ENCODE data around the gene PCDHB3.
"Not testable (repeated sequence)": the region's sequence is repeated elsewhere in the genome, so short reads cannot be mapped to it uniquely, and the experiment has no call there.

PCDHB3 gene

GRCh38 chr5:141094481-141095262 lies 5.6 kb upstream of the PCDHB3 start, which contains the start of gene PCDHB2:
Gene PCDHB2 (plus strand): TSS chr5:141094615. CDS start chr5:141094791, 176 bp downstream.
- peak in 2 of 3 donors; percentile 17 to 34 for DNase-seq

GRCh38 chr5:141095263-141095641 lies 5.0 kb upstream of the PCDHB3 start:
- POLR2A ChIA-PET = no interaction called here
- WGBS (ENCODE audit: insufficient coverage) = 37% methylated on average over 11 of the region's 12 CpGs
- CTCF ChIA-PET = no interaction called here

More at GRCh38 chr5:141094481-141095262, 5.6 kb upstream of the PCDHB3 start, which contains the start of gene PCDHB2:
- no peak within 1 kb of the TSS for H3K27ac ChIP-seq (ENCODE audit: insufficient read depth in 1 of 2, low read depth in 1 of 2, low read length in 2 of 2, poor library complexity in 1 of 2, severe bottlenecking in 2 of 2)
- ChIA-PET CTCF (no interaction called here), POLR2A (no interaction called here)
- WGBS (ENCODE audit: insufficient coverage) = 18% methylated on average over 27 of the region's 29 CpGs
- no peaks in the 10 kb centered on the region for H3K4me1 ChIP-seq (ENCODE audit: control extremely low read depth in 1 of 4, control insufficient read depth in 4 of 4, insufficient read depth in 4 of 4, low read length in 3 of 4)
- H3K36me3 ChIP-seq (ENCODE audit: control insufficient read depth in 4 of 4, insufficient read depth in 4 of 4, low read length in 3 of 4) = no peaks in the 10 kb centered on the region
- H3K9me3 ChIP-seq (ENCODE audit: control extremely low read depth in 1 of 5, control insufficient read depth in 4 of 5, insufficient read depth in 2 of 5, low read depth in 1 of 5, low read length in 4 of 5) = peaks cover 7 to 21% (median 15%) of the 10 kb centered on the region in 5 experiments
- no peak within 1 kb of the TSS for H3K4me3 ChIP-seq (ENCODE audit: control insufficient read depth in 1 of 7, extremely low read depth in 1 of 7, insufficient read depth in 4 of 7, low read depth in 2 of 7, low read length in 6 of 7)
- H3K27me3 ChIP-seq (replicated peaks in 2 of 5; ENCODE audit: control insufficient read depth in 4 of 5, insufficient read depth in 5 of 5, low read length in 4 of 5) = peaks cover 0 to 21% (median 8%) of the 10 kb centered on the region in 5 experiments

DNA sequence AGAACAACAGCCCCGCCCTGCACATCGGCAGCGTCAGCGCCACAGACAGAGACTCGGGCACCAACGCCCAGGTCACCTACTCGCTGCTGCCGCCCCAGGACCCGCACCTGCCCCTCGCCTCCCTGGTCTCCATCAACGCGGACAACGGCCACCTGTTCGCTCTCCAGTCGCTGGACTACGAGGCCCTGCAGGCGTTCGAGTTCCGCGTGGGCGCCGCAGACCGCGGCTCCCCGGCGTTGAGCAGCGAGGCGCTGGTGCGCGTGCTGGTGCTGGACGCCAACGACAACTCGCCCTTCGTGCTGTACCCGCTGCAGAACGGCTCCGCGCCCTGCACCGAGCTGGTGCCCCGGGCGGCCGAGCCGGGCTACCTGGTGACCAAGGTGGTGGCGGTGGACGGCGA lies 4.1 kb upstream of the PCDHB3 start:
- CTCF ChIA-PET = not testable (repeated sequence)

More at GRCh38 chr5:141095263-141095641, 5.0 kb upstream of the PCDHB3 start:
- peaks cover 0 to 24% (median 9%) of the 10 kb centered on the region in 5 experiments for H3K27me3 ChIP-seq (replicated peaks in 2 of 5; ENCODE audit: control insufficient read depth in 4 of 5, insufficient read depth in 5 of 5, low read length in 4 of 5)
- H3K9me3 ChIP-seq (ENCODE audit: control extremely low read depth in 1 of 5, control insufficient read depth in 4 of 5, insufficient read depth in 2 of 5, low read depth in 1 of 5, low read length in 4 of 5) = peaks cover 7 to 22% (median 17%) of the 10 kb centered on the region in 5 experiments
- H3K4me1 ChIP-seq (ENCODE audit: control extremely low read depth in 1 of 4, control insufficient read depth in 4 of 4, insufficient read depth in 4 of 4, low read length in 3 of 4) = no peaks in the 10 kb centered on the region
- H3K36me3 ChIP-seq (ENCODE audit: control insufficient read depth in 4 of 4, insufficient read depth in 4 of 4, low read length in 3 of 4) = no peaks in the 10 kb centered on the region
- H3K27ac ChIP-seq (ENCODE audit: insufficient read depth in 1 of 2, low read depth in 1 of 2, low read length in 2 of 2, poor library complexity in 1 of 2, severe bottlenecking in 2 of 2) = no peak overlapping the region
- H3K4me3 ChIP-seq (ENCODE audit: control insufficient read depth in 1 of 7, extremely low read depth in 1 of 7, insufficient read depth in 4 of 7, low read depth in 2 of 7, low read length in 6 of 7) = no peak overlapping the region
- DNase-seq = no peak

DNA sequence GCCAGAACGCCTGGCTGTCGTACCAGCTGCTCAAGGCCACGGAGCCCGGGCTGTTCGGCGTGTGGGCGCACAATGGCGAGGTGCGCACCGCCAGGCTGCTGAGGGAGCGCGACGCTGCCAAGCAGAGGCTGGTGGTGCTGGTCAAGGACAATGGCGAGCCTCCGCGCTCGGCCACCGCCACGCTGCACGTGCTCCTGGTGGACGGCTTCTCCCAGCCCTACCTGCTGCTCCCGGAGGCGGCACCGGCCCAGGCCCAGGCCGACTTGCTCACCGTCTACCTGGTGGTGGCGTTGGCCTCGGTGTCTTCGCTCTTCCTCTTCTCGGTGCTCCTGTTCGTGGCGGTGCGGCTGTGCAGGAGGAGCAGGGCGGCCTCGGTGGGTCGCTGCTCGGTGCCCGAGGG lies 3.7 kb upstream of the PCDHB3 start:
- POLR2A ChIA-PET; H3K36me3 ChIP-seq (ENCODE audit: control insufficient read depth in 4 of 4, insufficient read depth in 4 of 4, low read length in 3 of 4); DNase-seq; CTCF ChIA-PET; H3K4me3 ChIP-seq (ENCODE audit: control insufficient read depth in 1 of 7, extremely low read depth in 1 of 7, insufficient read depth in 4 of 7, low read depth in 2 of 7, low read length in 6 of 7); H3K27ac ChIP-seq (ENCODE audit: insufficient read depth in 1 of 2, low read depth in 1 of 2, low read length in 2 of 2, poor library complexity in 1 of 2, severe bottlenecking in 2 of 2); H3K4me1 ChIP-seq (ENCODE audit: control extremely low read depth in 1 of 4, control insufficient read depth in 4 of 4, insufficient read depth in 4 of 4, low read length in 3 of 4): not testable (repeated sequence)
- peaks cover 7 to 34% (median 30%) of the 10 kb centered on the region in 5 experiments for H3K9me3 ChIP-seq (ENCODE audit: control extremely low read depth in 1 of 5, control insufficient read depth in 4 of 5, insufficient read depth in 2 of 5, low read depth in 1 of 5, low read length in 4 of 5)
- WGBS (ENCODE audit: insufficient coverage) = 8% methylated on average over 5 of the region's 38 CpGs
- peaks cover 0 to 37% (median 15%) of the 10 kb centered on the region in 5 experiments for H3K27me3 ChIP-seq (replicated peaks in 2 of 5; ENCODE audit: control insufficient read depth in 4 of 5, insufficient read depth in 5 of 5, low read length in 4 of 5)

More for the DNA sequence above, 4.1 kb upstream of the PCDHB3 start:
- WGBS (ENCODE audit: insufficient coverage) = 48% methylated on average over 6 of the region's 46 CpGs
- H3K9me3 ChIP-seq (ENCODE audit: control extremely low read depth in 1 of 5, control insufficient read depth in 4 of 5, insufficient read depth in 2 of 5, low read depth in 1 of 5, low read length in 4 of 5) = peaks cover 7 to 31% (median 27%) of the 10 kb centered on the region in 5 experiments
- H3K4me1 ChIP-seq (ENCODE audit: control extremely low read depth in 1 of 4, control insufficient read depth in 4 of 4, insufficient read depth in 4 of 4, low read length in 3 of 4); POLR2A ChIA-PET; DNase-seq; H3K4me3 ChIP-seq (ENCODE audit: control insufficient read depth in 1 of 7, extremely low read depth in 1 of 7, insufficient read depth in 4 of 7, low read depth in 2 of 7, low read length in 6 of 7); H3K36me3 ChIP-seq (ENCODE audit: control insufficient read depth in 4 of 4, insufficient read depth in 4 of 4, low read length in 3 of 4); H3K27ac ChIP-seq (ENCODE audit: insufficient read depth in 1 of 2, low read depth in 1 of 2, low read length in 2 of 2, poor library complexity in 1 of 2, severe bottlenecking in 2 of 2): not testable (repeated sequence)
- peaks cover 0 to 34% (median 15%) of the 10 kb centered on the region in 5 experiments for H3K27me3 ChIP-seq (replicated peaks in 2 of 5; ENCODE audit: control insufficient read depth in 4 of 5, insufficient read depth in 5 of 5, low read length in 4 of 5)

DNA sequence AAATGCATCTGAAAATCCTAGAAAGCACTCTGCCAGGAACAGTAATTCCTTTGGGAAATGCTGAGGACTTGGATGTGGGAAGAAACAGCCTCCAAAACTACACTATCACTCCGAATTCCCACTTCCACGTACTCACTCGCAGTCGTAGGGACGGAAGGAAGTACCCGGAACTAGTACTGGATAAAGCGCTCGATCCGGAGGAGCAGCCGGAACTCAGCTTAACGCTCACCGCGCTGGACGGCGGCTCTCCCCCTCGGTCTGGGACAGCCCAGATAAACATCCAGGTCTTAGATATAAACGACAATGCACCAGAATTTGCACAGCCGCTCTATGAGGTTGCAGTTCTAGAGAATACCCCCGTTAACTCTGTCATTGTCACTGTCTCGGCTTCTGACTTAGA lies 786 bp downstream of the PCDHB3 start:
- no peak for DNase-seq
- CTCF ChIA-PET = no interaction called here
- Histone ChIP-seq H3K27me3 (replicated peaks in 2 of 5; ENCODE audit: control insufficient read depth in 4 of 5, insufficient read depth in 5 of 5, low read length in 4 of 5) (peaks cover 0 to 22% (median 10%) of the 10 kb centered on the region in 5 experiments), H3K9me3 (ENCODE audit: control extremely low read depth in 1 of 5, control insufficient read depth in 4 of 5, insufficient read depth in 2 of 5, low read depth in 1 of 5, low read length in 4 of 5) (peaks cover 0 to 23% (median 17%) of the 10 kb centered on the region in 5 experiments), H3K4me1 (ENCODE audit: control extremely low read depth in 1 of 4, control insufficient read depth in 4 of 4, insufficient read depth in 4 of 4, low read length in 3 of 4) (no peaks in the 10 kb centered on the region), H3K4me3 (ENCODE audit: control insufficient read depth in 1 of 7, extremely low read depth in 1 of 7, insufficient read depth in 4 of 7, low read depth in 2 of 7, low read length in 6 of 7) (no peak overlapping the region), H3K27ac (ENCODE audit: insufficient read depth in 1 of 2, low read depth in 1 of 2, low read length in 2 of 2, poor library complexity in 1 of 2, severe bottlenecking in 2 of 2) (no peak overlapping the region), H3K36me3 (ENCODE audit: control insufficient read depth in 4 of 4, insufficient read depth in 4 of 4, low read length in 3 of 4) (no peaks in the 10 kb centered on the region)
- POLR2A ChIA-PET = no interaction called here
- 45% methylated on average over 13 of the region's 20 CpGs for WGBS (ENCODE audit: insufficient coverage)

DNA sequence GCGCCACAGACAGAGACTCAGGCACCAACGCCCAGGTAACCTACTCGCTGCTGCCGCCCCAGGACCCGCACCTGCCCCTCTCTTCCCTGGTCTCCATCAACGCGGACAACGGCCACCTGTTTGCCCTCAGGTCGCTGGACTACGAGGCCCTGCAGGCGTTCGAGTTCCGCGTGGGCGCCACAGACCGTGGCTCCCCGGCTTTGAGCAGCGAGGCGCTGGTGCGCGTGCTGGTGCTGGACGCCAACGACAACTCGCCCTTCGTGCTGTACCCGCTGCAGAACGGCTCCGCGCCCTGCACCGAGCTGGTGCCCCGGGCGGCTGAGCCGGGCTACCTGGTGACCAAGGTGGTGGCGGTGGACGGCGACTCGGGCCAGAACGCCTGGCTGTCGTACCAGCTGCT lies 1.8 kb downstream of the PCDHB3 start:
- H3K27ac ChIP-seq (ENCODE audit: insufficient read depth in 1 of 2, low read depth in 1 of 2, low read length in 2 of 2, poor library complexity in 1 of 2, severe bottlenecking in 2 of 2); POLR2A ChIA-PET; H3K4me3 ChIP-seq (ENCODE audit: control insufficient read depth in 1 of 7, extremely low read depth in 1 of 7, insufficient read depth in 4 of 7, low read depth in 2 of 7, low read length in 6 of 7); CTCF ChIA-PET; DNase-seq; H3K36me3 ChIP-seq (ENCODE audit: control insufficient read depth in 4 of 4, insufficient read depth in 4 of 4, low read length in 3 of 4); H3K4me1 ChIP-seq (ENCODE audit: control extremely low read depth in 1 of 4, control insufficient read depth in 4 of 4, insufficient read depth in 4 of 4, low read length in 3 of 4): not testable (repeated sequence)
- no CpG with 5 or more reads among the region's 39 CpGs for WGBS (ENCODE audit: insufficient coverage)
- Histone ChIP-seq H3K27me3 (replicated peaks in 2 of 5; ENCODE audit: control insufficient read depth in 4 of 5, insufficient read depth in 5 of 5, low read length in 4 of 5) (peaks cover 0 to 22% (median 10%) of the 10 kb centered on the region in 5 experiments), H3K9me3 (ENCODE audit: control extremely low read depth in 1 of 5, control insufficient read depth in 4 of 5, insufficient read depth in 2 of 5, low read depth in 1 of 5, low read length in 4 of 5) (peaks cover 0 to 23% (median 17%) of the 10 kb centered on the region in 5 experiments)

- not testable (repeated sequence) for H3K4me3 ChIP-seq (ENCODE audit: control insufficient read depth in 1 of 7, extremely low read depth in 1 of 7, insufficient read depth in 4 of 7, low read depth in 2 of 7, low read length in 6 of 7); DNase-seq; H3K4me1 ChIP-seq (ENCODE audit: control extremely low read depth in 1 of 4, control insufficient read depth in 4 of 4, insufficient read depth in 4 of 4, low read length in 3 of 4); H3K27ac ChIP-seq (ENCODE audit: insufficient read depth in 1 of 2, low read depth in 1 of 2, low read length in 2 of 2, poor library complexity in 1 of 2, severe bottlenecking in 2 of 2); H3K36me3 ChIP-seq (ENCODE audit: control insufficient read depth in 4 of 4, insufficient read depth in 4 of 4, low read length in 3 of 4)
- Histone ChIP-seq H3K9me3 (ENCODE audit: control extremely low read depth in 1 of 5, control insufficient read depth in 4 of 5, insufficient read depth in 2 of 5, low read depth in 1 of 5, low read length in 4 of 5) (peaks cover 0 to 23% (median 17%) of the 10 kb centered on the region in 5 experiments), H3K27me3 (replicated peaks in 2 of 5; ENCODE audit: control insufficient read depth in 4 of 5, insufficient read depth in 5 of 5, low read length in 4 of 5) (peaks cover 0 to 22% (median 10%) of the 10 kb centered on the region in 5 experiments)
- ChIA-PET POLR2A (interaction anchor here (0.6 kb wide), 1 partner anchor 37 kb away, joined by 4 read pairs; no protein-coding TSS in a partner anchor), CTCF (interaction anchor here (1.1 kb wide), 1 partner anchor 33 kb away, joined by 3 read pairs; no protein-coding TSS in a partner anchor)
- WGBS (ENCODE audit: insufficient coverage) = 20% methylated on average over 2 of the region's 38 CpGs
These were observed 2.2 kb downstream of the PCDHB3 start for GRCh38 chr5:141102471-141102870.

Measured in common myeloid progenitor, CD34-positive (primary cell).